ENCODE measurements around the gene HAUS6. TPM values are rescaled to one million over a fixed set of nuclear protein-coding genes. Genes with fewer than 3 reads are reported as not detected.
"Not testable (repeated sequence)": the region's sequence is repeated elsewhere in the genome, so short reads cannot be mapped to it uniquely, and the experiment has no call there.

HAUS6 gene
- total and polyA plus RNA-seq, 2 of the 8 experiments (the other 6 are each of a cell fraction or from before 2014, with no cell fraction given), result 11.7 to 52.4 TPM

- H3K56ac ChIP-seq (replicated peaks; ENCODE audit: insufficient read length, low read depth, low read length); H3K27me3 ChIP-seq (replicated peaks in 1 of 4; ENCODE audit: control insufficient read depth in 3 of 4, extremely low read depth in 1 of 4, insufficient read depth in 3 of 4, low read length in 3 of 4); H4K5ac ChIP-seq (ENCODE audit: insufficient read length, low read depth, low read length); H3K79me1 ChIP-seq (ENCODE audit: low read depth, low read length); DNase-seq (ENCODE audit: low read depth in 1 of 2, low spot score in 2 of 2); H3K4ac ChIP-seq (replicated peaks; ENCODE audit: insufficient read length, low read depth, low read length); H2BK120ac ChIP-seq (replicated peaks; ENCODE audit: low read depth, low read length); H3K14ac ChIP-seq (ENCODE audit: insufficient read length); H4K20me1 ChIP-seq (replicated peaks in 1 of 2; ENCODE audit: control insufficient read depth in 1 of 2, insufficient read depth in 2 of 2, low read length in 2 of 2); H3K23me2 ChIP-seq (ENCODE audit: low read depth, low read length); FAIRE-seq; H2AK5ac ChIP-seq (ENCODE audit: low read depth, low read length); H3K9ac ChIP-seq (replicated peaks in 1 of 4; ENCODE audit: extremely low read depth in 1 of 4, low read depth in 3 of 4, low read length in 3 of 4); H3K23ac ChIP-seq (ENCODE audit: insufficient read length); H3K4me1 ChIP-seq (replicated peaks in 1 of 4; ENCODE audit: control insufficient read depth in 3 of 4, insufficient read depth in 4 of 4, low read length in 3 of 4); H2BK20ac ChIP-seq (ENCODE audit: low read length); H2BK12ac ChIP-seq (ENCODE audit: low read depth, low read length); H4K8ac ChIP-seq (ENCODE audit: extremely low read depth, insufficient read depth, low read length); H4K91ac ChIP-seq (replicated peaks; ENCODE audit: insufficient read length, low read length); H3K4me2 ChIP-seq (ENCODE audit: insufficient read depth in 1 of 2, low read depth in 2 of 2, low read length in 2 of 2); H3K4me3 ChIP-seq (ENCODE audit: extremely low read depth in 1 of 4, insufficient read depth in 2 of 4, low read depth in 3 of 4, low read length in 4 of 4); H3K27ac ChIP-seq (ENCODE audit: low read depth, low read length); H2BK5ac ChIP-seq (ENCODE audit: low read depth, low read length); H2BK15ac ChIP-seq (ENCODE audit: low read length); H3K79me2 ChIP-seq (ENCODE audit: control insufficient read depth in 1 of 2, insufficient read depth in 2 of 2, low read length in 2 of 2); H3K18ac ChIP-seq (ENCODE audit: extremely low read depth, low read length); H2AFZ ChIP-seq (ENCODE audit: low read length); H3K9me3 ChIP-seq (ENCODE audit: insufficient read depth in 2 of 2, low read depth in 1 of 2, low read length in 1 of 2): not testable (repeated sequence)
- 91% methylated on average over 7 of the region's 7 CpGs; no CpG with 5 or more reads in 1 of the 2 experiments for WGBS, 2 experiments (ENCODE audit: extremely low coverage in 1 of 2, insufficient coverage in 1 of 2, insufficient read length in 1 of 2, insufficient replicate concordance in 2 of 2, low coverage in 1 of 2, low lambda C conversion rate in 2 of 2, missing lambda C conversion rate in 1 of 2)
- peaks cover 6 to 34% (median 21%) of the 10 kb centered on the region in 4 experiments; a peak in 7 of 8 replicates for H3K36me3 ChIP-seq (ENCODE audit: control insufficient read depth in 2 of 4, insufficient read depth in 4 of 4, low read length in 3 of 4)
- ChIA-PET POLR2A (ENCODE audit: partially characterized antibody) (interaction anchor here (0.5 to 3.9 kb wide), 8 partner anchors 9 to 371 kb away, joined by 3 to 25 read pairs (median 3); partner anchors contain the start of genes HAUS6 and RPS6), CTCF (ENCODE audit: partially characterized antibody) (interaction anchor here (0.8 to 2.0 kb wide), 2 partner anchors 61 kb away, joined by 3 to 7 read pairs; no protein-coding TSS in a partner anchor)
Observed at GRCh38 chr9:19113064-19113611, 10.4 kb upstream of the HAUS6 start.
